Left kidney (tissue), 2 donors: ENCODE data around the gene PSD2. TPM values are rescaled to one million over a fixed set of nuclear protein-coding genes. Genes with fewer than 3 reads are reported as not detected.

ENCODE experiments used
- DNase-seq: peaks from one replicate; pipeline ENCODE4 v3.0.0-alpha.2; 2013
- polyA plus RNA-seq: library from polyadenylated mRNA; unstranded; fragments of 120-200 nt; gene quantifications from one replicate; pipeline ENCODE4 v1.2.1, GENCODE V29; 2013; ENCODE audit not compliant: insufficient read length

Gene PSD2
- polyA plus RNA-seq, 1 donor = 2.2 TPM

DNA sequence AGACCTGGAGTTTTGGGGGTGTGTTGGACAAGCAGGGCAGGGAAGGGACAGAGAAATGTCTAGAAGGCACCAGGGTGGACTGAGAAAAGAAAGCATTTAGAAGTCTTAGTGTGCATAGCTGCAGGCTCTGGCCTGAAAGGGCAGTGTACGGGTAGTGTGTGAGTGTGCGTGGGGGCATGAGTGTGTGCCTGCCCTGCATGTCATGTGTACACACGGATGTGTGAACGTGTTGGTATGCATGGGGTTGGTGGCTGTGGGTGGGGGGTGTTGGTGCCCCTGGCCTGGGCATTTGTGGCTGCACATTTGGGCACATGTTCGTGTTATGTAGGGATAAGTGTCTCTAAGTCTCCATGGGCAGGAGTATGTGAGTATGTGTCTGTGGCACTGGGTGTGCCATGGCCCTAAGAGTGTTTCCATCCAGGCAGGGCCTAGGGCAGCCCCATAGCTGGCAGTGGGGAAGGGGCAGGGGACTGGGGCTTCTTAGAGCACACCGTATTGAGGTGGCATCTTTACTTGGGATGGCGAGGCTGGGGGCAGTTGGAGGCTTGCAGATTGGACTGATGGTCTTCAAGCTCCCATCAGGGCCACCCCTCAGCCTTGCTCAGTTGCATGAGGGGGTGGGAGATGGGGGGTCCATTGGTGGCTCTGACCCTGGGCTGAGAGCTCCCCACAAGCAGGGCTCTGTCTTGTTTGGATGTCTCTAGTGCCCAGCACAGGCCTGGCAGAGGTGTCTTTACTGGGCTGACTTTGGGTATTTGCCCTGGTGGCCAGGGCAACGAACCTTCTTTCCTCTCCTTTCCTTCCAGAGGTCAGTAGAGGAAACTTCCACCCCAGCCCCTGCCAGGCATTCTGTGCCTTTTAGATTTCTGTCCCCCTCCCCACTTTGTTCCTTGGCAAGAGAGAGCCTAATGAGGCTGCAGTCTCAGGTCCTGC lies 15.0 kb downstream of the PSD2 start:
- DNase-seq = no peak

- DNase-seq = no peak
These were observed 15.6 kb downstream of the PSD2 start for GRCh38 chr5:139811274-139811607.

- no peak for DNase-seq
These were observed 16.7 kb downstream of the PSD2 start for GRCh38 chr5:139812323-139812722.

- no peak for DNase-seq
These were observed 17.5 kb downstream of the PSD2 start for GRCh38 chr5:139812836-139813805.

- no peak for DNase-seq
These were observed 18.6 kb downstream of the PSD2 start for GRCh38 chr5:139814191-139814601.

GRCh38 chr5:139814704-139815280 lies 19.2 kb downstream of the PSD2 start:
- DNase-seq = no peak

- no peak for DNase-seq
These were observed 21.0 kb downstream of the PSD2 start for GRCh38 chr5:139816566-139816965.

DNA sequence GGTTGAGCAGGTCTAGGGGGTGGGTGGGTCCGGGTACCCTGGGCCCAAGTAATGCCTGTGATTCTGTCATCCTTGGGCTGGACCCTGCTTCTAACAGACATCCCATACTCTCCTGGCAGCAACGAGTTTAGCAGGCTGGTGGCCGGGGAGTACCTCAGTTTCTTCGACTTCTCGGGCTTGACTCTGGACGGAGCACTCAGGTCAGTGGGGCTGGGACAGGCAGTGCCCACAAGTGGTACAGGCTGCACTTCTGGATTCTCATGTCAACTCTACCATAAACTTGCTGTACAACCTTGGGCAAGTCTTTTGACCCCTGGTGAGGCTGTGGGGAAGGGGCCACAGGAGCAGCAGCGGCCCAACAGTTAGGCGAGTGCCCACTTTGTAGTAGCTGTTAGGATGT lies 21.8 kb downstream of the PSD2 start:
- no peak for DNase-seq

DNA sequence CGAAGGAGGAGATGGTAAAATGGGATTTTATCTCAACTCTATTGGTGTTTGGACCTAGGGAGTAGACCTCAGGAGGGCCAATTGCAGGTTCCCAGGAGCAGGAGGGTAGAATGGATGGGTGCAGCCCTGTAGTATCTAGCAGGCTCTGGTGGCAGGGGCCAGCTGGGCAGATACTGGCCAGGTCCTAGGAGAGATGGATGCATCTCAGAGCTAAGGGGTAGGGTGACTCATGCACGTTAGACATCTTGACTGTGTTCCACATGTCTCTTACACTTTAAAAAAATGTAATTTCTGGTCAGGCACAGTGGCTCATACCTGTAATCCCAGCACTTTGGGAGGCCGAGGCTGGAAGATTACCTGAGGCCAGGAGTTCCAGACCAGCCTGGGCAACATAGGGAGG lies 22.4 kb downstream of the PSD2 start:
- DNase-seq = no peak

- DNase-seq = no peak
These were observed 24.5 kb downstream of the PSD2 start for GRCh38 chr5:139820130-139820529.

- DNase-seq = no peak
These were observed 25.0 kb downstream of the PSD2 start for GRCh38 chr5:139820606-139821005.

GRCh38 chr5:139821806-139822552 lies 26.4 kb downstream of the PSD2 start:
- DNase-seq = no peak

DNA sequence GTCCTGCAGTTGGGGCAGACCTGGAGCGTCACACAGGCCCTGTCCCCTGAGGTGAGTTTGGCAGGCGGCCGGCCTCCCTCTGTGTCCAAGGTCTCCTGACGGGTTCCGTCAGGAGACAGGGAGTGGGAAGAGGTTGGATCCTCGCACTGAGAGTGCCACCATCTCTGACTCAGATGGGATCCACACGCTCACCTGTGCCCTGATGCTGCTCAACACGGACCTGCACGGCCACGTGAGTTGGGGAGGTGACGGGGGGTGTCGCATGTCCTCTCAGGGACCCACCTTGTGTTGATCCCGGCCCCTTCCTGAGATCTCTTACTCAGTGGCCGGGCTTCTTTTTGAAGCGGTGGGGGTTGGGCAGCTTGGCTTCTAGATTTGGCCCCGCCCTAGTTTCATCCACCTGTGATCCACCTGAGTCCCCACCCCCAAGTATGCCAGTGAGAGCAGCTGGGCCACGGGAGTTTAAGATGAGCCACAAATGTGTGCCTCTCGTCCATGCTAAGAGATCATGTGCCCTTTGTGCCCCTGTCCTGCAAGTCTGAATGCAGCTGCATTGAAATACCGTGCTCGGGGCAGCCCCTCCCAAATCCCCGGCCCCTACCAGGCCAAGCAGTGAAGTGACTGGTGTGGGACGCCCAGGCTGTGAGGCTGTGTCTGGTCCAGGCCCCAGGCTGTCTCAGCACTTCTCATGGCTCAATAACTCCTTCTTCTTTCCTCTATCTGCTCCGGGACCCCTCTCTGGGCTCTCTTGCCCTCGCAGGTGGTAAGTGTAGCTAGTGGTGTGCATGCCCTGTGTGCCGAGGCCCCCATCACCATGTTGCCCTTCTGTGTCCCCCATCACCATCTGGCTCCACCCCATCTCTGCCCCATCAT lies 27.2 kb downstream of the PSD2 start:
- no peak for DNase-seq

GRCh38 chr5:139823757-139824355 lies 28.2 kb downstream of the PSD2 start:
- no peak for DNase-seq

DNA sequence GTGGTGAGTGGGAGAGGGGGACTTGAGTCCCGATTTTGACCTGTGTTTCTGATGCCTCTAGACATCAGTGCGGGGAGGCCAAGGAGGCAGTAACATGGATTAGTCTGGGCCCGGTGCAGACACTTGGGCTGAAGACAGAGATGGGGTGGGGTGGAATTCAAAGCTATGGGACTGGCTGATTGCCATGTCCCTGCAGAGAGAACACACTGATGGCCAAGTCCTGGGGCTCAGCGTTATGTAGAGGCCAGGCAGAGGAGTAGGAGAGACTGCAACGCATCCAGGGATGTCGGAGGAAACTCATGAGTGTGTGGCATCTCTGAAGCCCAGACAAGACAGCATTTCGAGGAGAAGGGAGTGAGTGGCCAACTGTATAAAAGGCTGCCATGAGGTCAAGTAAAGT lies 30.1 kb downstream of the PSD2 start:
- no peak for DNase-seq

GRCh38 chr5:139828207-139828895 lies 32.7 kb downstream of the PSD2 start:
- no peak for DNase-seq

DNA sequence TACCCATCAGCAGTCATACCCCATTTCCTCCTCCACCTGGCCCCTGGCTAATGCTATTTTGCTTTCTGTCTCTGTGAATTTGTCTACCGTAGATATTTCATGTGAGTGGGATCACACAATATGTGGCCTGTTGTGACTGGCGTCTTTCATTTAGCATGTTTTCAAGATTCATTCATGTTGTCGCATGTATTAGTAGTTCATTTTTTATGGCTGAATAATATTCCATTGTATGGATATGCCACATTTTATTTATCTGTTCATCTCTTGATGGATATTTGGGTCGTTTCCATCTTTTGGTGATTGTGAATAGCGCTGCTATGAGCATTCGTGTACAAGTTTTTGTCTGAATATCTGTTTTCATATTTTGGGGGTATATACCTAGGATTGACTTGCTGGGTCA lies 33.9 kb downstream of the PSD2 start:
- DNase-seq = no peak

- DNase-seq = no peak
These were observed 36.0 kb downstream of the PSD2 start for GRCh38 chr5:139831624-139832023.

- DNase-seq = no peak
These were observed 37.9 kb downstream of the PSD2 start for GRCh38 chr5:139833525-139833924.

DNA sequence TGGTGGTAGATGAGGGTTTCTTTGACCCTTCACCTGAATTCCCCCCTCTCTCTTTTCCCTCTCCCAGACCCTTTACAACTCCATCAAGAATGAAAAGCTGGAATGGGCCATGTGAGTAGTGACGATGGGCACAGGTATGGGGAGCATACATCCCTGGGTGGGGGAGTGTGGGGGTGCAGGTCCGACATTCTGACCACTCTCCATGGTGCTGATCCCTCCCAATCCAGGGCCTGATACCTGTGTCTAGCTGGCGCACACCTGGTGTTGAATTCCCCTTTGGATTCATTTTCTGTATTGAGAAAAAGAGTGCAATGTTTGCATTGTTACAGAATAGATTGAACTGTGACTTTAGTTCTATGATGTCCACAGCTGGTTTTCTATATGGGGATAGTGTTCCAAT lies 40.0 kb downstream of the PSD2 start:
- DNase-seq = no peak
